ENCODE measurements around the gene PSEN1.

The PSEN1 gene

GRCh38 chr14:73239393-73240241 is 103.3 kb downstream of the PSEN1 start:
- DNase-seq (ENCODE audit: low read depth) = peak; percentile 68
- no peak for TF ChIP-seq CTCF (conservative IDR thresholded peaks at IDR 0.05; ENCODE audit: control insufficient read depth, insufficient read depth, low read depth, low read length)
- peak overlapping the region; percentile 27 for H3K4me3 ChIP-seq (ENCODE audit: control insufficient read depth, low read depth, low read length)

- no peak for DNase-seq (ENCODE audit: low read depth)
- H3K4me3 ChIP-seq (ENCODE audit: control insufficient read depth, low read depth, low read length) = no peak overlapping the region
- TF ChIP-seq CTCF (conservative IDR thresholded peaks at IDR 0.05; ENCODE audit: control insufficient read depth, insufficient read depth, low read depth, low read length) = no peak
Measured at GRCh38 chr14:73240816-73241480, 104.6 kb downstream of the PSEN1 start.

GRCh38 chr14:73241481-73242165 is 105.3 kb downstream of the PSEN1 start:
- no peak for DNase-seq (ENCODE audit: low read depth)
- H3K4me3 ChIP-seq (ENCODE audit: control insufficient read depth, low read depth, low read length) = no peak overlapping the region
- no peak for TF ChIP-seq CTCF (conservative IDR thresholded peaks at IDR 0.05; ENCODE audit: control insufficient read depth, insufficient read depth, low read depth, low read length)

- TF ChIP-seq CTCF (conservative IDR thresholded peaks at IDR 0.05; ENCODE audit: control insufficient read depth, insufficient read depth, low read depth, low read length) = no peak
- no peak overlapping the region for H3K4me3 ChIP-seq (ENCODE audit: control insufficient read depth, low read depth, low read length)
- DNase-seq (ENCODE audit: low read depth) = peak; percentile 25
Measured at GRCh38 chr14:73242357-73242901, 106.1 kb downstream of the PSEN1 start.

GRCh38 chr14:73243341-73243740 is 107.0 kb downstream of the PSEN1 start:
- DNase-seq (ENCODE audit: low read depth) = no peak
- no peak for TF ChIP-seq CTCF (conservative IDR thresholded peaks at IDR 0.05; ENCODE audit: control insufficient read depth, insufficient read depth, low read depth, low read length)
- H3K4me3 ChIP-seq (ENCODE audit: control insufficient read depth, low read depth, low read length) = no peak overlapping the region

GRCh38 chr14:73243748-73244147 is 107.4 kb downstream of the PSEN1 start:
- TF ChIP-seq CTCF (conservative IDR thresholded peaks at IDR 0.05; ENCODE audit: control insufficient read depth, insufficient read depth, low read depth, low read length) = no peak
- no peak for DNase-seq (ENCODE audit: low read depth)
- no peak overlapping the region for H3K4me3 ChIP-seq (ENCODE audit: control insufficient read depth, low read depth, low read length)
